ENCODE data around the gene ITGAV. TPM values are rescaled to one million over a fixed set of nuclear protein-coding genes. Genes with fewer than 3 reads are reported as not detected.
A peak's percentile ranks its signal among the peaks of the same experiment; 100 is the strongest.

ITGAV gene
- total RNA-seq, 1 donor from 2014 or later, result 37.5 TPM

GRCh38 chr2:186610785-186611184 is 20.9 kb downstream of the ITGAV start:
- no peak for DNase-seq (ENCODE audit: low spot score in 2 of 2)
- FAIRE-seq, result no peak

- DNase-seq (ENCODE audit: low spot score in 2 of 2) (no peak), FAIRE-seq (no peak)
Measured at GRCh38 chr2:186611526-186611925, 21.7 kb downstream of the ITGAV start.

GRCh38 chr2:186612026-186612425 is 22.2 kb downstream of the ITGAV start:
- DNase-seq (ENCODE audit: low spot score in 2 of 2), result no peak
- FAIRE-seq, result no peak

DNA sequence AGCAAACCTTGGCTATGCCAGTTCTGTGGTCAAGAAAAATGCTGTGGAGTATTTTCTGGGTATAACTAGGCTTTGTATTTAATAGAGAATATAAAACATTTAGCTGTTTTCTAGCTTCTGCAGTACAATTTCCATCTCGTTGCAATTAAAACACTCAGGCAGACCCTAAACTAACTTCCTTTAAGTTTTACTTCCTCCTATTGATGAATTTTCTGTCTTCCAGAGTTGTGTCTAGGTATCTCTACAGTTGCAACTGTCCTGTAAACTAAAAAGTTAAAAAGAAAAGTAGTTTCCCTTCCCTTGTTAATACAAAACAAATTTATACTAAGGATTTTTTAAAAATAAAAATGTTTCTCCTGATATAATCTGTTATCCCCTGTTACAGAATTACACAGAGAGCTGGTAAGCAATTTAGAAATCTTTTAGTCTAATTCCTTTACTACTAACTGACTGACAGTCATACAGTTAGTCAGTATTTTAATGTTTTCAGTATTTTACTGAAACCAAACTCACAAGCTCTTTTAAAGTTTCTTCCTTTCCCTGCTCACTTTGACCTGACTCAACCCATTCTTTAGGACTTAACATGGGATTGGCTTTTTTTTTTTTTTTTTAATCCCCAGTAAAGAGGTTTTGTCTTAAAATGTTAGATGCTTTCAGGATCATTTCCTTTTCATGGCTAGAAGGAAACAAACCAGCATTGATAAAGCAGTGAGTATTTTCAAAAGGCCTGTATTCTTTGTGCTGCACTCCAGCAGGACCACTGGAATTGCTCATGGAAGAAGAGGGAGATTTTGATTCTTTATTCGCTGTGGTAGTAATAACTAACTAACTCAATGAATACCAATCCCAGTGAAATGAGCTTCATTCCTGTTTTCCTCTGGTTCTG is 22.9 kb downstream of the ITGAV start:
- FAIRE-seq (no peak), DNase-seq (ENCODE audit: low spot score in 2 of 2) (no peak)

DNA sequence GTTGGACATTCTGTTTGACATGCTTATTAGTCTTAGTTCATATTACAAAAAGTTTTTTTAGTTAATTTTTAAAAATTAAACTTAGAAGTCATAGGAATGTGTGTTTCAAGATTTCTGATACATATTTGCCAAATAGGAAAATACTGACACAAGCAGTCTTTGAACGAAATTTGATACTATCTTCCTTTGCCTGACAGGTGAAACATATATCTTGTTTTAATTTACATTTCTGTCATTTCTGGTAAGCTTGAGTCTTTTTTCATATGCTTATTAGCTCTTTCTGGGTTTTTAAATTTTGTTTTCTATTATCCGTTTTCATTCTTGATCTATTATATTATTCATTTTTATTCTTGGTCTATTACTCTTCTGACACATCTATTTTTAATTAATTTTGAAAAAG is 24.5 kb downstream of the ITGAV start:
- no peak for DNase-seq (ENCODE audit: low spot score in 2 of 2)
- peak; percentile 57 for FAIRE-seq

- FAIRE-seq (no peak), DNase-seq (ENCODE audit: low spot score in 2 of 2) (no peak)
Measured at GRCh38 chr2:186617148-186617547, 27.3 kb downstream of the ITGAV start.

- DNase-seq (ENCODE audit: low spot score in 2 of 2) (no peak), FAIRE-seq (no peak)
Measured at GRCh38 chr2:186617771-186618170, 27.9 kb downstream of the ITGAV start.

DNA sequence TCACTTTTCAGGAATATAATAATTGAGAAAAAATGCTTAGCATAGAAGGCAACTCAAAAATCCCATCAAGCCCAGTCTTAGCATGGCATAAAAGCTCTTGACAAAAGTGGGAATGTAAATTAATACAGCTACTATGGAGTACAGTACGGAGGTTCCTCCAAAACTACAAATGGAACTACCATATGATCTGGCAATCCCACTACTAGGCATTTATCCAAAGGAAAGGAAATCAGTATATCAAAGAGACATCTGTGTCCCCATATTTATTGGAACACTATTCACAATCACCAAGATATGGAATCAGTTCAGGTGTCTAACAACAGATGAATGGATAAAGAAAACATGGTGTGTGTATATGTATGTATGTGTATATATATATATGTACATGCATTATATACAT is 28.8 kb downstream of the ITGAV start:
- DNase-seq (ENCODE audit: low spot score in 2 of 2) (no peak), FAIRE-seq (no peak)

GRCh38 chr2:186623084-186623483 is 33.2 kb downstream of the ITGAV start:
- FAIRE-seq, result no peak
- DNase-seq (ENCODE audit: low spot score in 2 of 2), result no peak

DNA sequence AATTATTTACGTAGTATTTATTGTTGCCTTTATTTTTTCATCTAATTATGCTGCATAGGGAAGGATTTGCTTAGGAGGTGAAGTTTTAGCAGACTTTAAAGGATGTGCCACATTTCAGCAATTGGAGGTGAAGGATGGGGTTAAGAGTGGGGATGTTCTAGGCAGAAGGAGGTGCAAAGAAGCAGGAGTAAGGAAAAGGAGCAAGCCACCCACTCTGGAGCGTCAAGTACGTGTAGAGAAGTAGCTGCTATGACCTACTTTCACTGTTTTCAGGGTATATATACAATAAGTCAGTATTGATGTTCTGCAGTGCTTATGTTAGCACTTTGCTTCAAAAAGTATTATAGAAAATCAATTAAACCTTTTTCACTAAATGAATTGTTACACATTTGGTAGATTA is 34.4 kb downstream of the ITGAV start:
- FAIRE-seq (no peak), DNase-seq (ENCODE audit: low spot score in 2 of 2) (no peak)

- DNase-seq (ENCODE audit: low spot score in 2 of 2), result no peak
- FAIRE-seq, result no peak
Measured at GRCh38 chr2:186629250-186629996, 39.6 kb downstream of the ITGAV start.

- FAIRE-seq (no peak), DNase-seq (ENCODE audit: low spot score in 2 of 2) (no peak)
Measured at GRCh38 chr2:186632417-186632816, 42.6 kb downstream of the ITGAV start.

DNA sequence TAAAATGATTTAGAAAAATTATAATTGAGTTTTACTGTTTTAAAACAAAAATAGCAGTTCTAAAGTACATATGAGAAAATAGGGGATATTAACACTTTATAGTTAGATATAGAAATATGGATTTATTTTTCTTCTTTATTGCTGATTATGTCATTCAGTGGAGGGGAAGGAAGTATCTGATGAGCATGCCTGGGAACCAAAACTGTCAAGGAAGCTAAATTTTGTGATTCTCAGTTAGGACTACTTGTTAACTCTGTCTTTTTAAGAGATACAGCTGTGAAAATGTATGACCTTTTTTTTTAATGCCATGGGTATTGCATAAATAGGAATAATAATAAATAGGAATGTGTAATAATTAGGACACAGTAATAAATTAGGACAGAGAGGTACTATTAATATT is 44.8 kb downstream of the ITGAV start:
- DNase-seq (ENCODE audit: low spot score in 2 of 2) (no peak), FAIRE-seq (no peak)

DNA sequence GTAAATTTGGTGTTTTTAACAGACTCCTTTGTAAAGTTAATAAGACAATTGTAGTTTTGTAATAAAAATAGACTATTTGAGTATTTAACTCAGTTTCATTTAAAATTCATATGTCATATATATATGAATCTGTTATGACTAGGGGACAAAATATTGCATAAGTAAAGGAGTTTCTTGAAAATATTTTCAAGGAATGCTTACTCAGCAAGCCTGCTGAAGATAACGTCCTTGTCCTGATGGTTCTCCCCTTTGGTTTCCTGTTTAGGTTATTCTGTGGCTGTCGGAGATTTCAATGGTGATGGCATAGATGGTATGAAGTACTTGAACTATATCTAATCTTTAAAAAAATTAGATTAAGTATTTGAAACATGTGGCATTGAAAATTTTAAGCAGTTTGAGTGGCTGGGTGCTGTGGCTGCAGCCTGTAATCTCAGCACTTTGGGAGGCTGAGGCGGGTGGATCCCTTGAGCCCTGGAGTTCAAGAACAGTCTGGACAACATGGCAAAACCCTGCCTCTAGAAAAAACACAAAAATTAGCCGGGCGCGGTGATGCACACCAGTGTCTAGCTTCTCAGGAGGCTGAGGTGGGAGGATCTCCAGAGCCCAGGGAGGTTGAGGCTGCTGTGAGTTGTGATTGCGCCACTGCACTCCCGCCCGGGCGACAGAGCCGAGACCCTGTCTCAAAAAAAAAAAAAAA is 47.1 kb downstream of the ITGAV start:
- no peak for FAIRE-seq

DNA sequence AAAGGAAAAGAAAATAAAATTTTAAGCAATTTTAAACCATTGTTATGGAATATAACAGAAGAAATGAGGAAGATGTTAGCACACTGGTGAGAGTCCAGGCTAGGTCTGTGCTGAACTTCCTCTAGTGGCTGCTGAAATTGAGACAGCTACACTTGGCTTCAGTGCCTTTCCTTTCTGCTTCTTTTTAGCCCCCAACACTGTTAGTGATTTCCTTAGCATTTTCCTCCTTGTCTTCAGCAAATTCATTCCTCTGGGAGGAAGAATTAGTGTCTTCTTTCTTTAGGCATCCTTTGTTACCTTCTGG is 47.6 kb downstream of the ITGAV start:
- DNase-seq (ENCODE audit: low spot score in 2 of 2), result no peak
- FAIRE-seq, result no peak

More for the DNA sequence above, 47.1 kb downstream of the ITGAV start:
- no peak for DNase-seq (ENCODE audit: low spot score in 2 of 2)

GRCh38 chr2:186639939-186640338 is 50.1 kb downstream of the ITGAV start:
- no peak for DNase-seq (ENCODE audit: low spot score in 2 of 2)
- no peak for FAIRE-seq

DNA sequence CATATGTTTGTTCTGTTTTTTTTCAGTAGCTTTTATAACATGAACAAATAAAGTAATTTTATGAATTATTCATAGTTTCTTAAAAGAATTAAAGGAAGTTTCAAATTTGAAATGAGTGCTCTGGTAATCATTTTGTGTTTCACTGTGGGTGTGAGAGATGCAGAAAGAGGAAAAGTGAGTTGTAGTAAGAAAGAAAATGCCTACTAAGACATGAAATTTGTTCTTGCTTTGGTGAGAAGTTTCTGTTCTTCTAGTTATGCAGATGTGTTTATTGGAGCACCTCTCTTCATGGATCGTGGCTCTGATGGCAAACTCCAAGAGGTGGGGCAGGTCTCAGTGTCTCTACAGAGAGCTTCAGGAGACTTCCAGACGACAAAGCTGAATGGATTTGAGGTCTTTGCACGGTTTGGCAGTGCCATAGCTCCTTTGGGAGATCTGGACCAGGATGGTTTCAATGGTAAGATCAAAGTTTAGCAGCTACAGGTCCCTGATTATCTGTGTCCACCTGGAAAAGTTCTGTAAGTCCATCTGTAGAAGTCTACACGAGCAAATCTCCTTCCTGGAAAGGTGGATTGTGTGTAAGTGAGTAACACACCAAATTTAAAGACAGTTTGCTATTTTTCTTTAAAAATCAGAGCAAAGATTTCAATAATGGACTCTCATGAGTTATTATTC is 51.4 kb downstream of the ITGAV start:
- FAIRE-seq (no peak), DNase-seq (ENCODE audit: low spot score in 2 of 2) (no peak)

GRCh38 chr2:186641807-186642321 is 52.0 kb downstream of the ITGAV start:
- DNase-seq (ENCODE audit: low spot score in 2 of 2), result peak in 1 of 2 donors; percentile 39
- FAIRE-seq, result peak; percentile 54

GRCh38 chr2:186644791-186645190 is 54.9 kb downstream of the ITGAV start:
- FAIRE-seq (no peak), DNase-seq (ENCODE audit: low spot score in 2 of 2) (no peak)

GRCh38 chr2:186645999-186646398 is 56.1 kb downstream of the ITGAV start:
- DNase-seq (ENCODE audit: low spot score in 2 of 2) (no peak), FAIRE-seq (no peak)

DNA sequence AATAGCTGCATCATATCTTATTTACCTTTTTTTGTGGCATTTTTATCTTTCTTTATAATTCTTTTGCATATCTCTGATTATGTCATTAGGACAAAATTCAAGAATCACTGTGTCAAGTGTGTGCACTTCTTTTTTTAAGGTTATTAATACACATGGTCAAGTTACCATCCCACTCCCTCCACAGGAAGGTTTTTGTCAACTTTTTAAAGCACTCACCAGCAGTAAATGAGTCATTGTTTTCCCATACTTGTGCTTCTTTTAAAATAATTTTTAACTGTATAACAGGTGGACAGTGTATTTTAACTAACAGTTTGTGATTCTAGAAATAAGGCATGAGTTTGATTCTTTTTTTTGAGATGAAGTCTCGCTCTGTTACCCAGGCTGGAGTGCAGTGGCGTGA is 58.3 kb downstream of the ITGAV start:
- FAIRE-seq (no peak), DNase-seq (ENCODE audit: low spot score in 2 of 2) (no peak)
